NCI-H526 (cell line): ENCODE data around the gene RCSD1.

Source experiments
- DNase-seq, 2 experiments: peaks; one replicate each; lab custom pipeline; 2025; lab: John Stamatoyannopoulos, UW

RCSD1 gene

DNA sequence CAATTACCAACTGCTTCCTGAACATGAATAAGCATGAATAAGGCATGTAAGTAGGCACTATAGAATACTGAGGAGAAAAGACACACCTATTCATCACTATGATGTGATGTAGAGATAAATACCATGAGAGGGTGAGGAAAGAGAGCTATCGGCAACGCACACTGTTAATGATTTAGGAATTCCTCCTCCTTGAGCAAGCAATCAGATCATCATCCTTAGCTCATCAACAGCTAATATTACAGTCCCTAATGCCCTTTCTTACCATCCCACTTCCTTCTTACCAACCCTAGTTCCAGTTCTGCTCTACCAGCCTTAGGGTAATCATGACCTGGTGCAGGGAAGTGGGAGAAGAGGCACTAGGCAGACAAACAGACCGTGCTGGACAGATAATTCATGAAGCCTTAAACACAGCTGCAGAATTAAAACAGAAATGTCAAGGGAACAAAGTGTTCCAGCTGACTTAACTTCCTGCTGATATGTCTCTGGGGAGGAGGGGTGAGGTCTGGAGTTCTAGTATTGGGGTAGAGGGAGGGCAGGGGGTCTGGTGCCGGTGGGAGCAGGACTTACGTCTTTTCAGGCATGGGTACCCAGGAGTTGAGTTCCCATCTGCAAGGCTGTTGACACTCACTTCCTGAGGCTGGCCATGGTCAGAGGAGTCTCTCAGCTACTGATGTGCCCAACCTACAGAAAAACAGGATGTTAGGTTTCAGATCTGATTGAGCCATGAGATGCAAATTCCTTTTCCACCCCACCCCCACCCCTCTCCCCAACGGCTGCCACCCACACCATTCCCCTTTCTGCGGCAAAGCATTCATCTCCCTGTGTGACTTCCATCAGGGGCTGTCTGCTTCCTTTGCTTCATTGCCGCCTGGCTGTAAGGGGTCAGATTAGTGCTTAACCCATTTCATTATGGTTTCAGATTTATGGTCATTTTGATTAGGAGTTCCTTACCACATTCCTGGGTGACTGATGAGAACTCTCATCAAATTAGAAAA lies 12.6 kb upstream of the RCSD1 start:
- DNase-seq = peak in 1 of 2 experiments; percentile 49

DNA sequence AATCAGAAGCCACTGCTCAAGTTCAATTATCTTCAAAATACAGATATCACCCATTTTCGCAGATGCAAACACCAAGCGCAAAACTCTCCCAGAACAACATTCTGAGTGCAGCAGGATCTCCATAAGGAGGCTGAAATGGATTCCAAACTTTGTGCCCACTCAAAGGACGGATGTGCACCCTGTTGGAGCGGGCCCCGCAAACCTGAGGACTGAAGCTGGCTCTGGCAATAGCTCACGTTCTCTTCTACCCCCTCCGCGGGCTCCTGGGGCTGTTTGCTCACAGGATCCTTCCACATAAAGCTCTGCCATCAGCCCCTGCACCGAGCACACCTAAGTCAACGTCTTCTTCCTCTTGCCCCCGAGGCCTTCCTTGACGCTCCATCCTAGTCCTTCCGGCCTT lies 11.7 kb upstream of the RCSD1 start:
- no peak for DNase-seq

DNA sequence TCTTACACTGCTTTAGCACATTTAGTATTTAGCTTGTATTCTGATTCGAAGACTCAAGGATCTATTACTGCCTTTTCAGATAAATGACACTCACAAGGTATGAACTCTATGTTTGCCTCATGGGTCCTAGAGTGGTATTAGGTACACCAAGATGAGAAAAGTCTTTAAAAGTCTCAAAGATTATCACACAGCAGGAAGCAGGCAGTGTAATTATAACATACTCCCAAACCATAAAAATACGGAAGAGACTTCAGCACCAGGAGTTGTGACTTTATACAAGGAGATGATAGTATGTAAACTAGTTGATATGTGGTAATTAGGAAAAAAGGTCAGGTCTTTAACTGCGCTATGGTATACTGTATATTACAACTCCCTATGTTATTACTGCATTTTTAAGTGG lies 11.2 kb upstream of the RCSD1 start:
- DNase-seq = no peak

DNA sequence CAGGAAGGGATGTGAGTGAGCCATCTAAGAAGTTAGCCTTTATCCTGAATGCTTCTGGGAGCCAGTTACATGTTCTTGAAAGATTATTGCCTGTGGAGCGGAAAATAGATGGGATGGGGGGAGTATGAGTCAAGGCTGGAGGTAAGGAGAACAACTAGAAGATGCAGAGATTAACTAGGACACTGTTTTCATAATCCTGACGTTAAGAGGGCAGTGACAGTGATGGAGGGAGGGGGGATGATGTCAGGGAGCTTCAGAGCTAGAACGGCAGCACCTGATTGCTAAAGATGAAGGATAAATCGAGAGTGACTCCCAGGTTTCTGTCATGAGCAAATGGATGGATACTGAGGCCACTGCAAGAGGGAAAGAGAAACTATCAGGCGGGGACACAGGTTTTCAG lies 10.0 kb upstream of the RCSD1 start:
- no peak for DNase-seq

DNA sequence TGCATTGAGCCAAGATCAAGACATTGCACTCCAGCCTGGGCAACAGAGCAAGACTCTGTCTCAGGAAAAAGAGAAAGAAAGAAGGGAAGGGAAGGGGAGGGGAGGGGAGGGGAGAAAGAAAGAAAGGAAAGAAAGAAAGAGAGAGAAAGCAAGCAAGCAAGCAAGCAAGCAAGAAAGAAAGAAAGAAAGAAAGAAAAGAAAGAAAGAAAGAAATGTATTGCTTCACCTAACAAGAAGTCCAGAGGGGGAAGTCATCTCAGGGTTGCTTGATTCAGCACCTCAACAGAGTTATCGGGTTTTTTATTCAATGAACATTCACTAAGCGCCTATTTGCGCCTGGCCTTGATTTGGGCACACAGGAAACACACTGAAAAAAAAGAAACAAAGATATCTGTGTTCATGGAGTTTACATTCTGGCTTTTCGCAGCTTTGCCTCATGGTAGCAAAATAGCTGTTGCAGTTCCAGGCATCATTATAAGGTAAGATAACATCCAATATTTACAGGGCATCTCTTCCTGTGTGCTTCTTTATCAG lies 8.2 kb upstream of the RCSD1 start:
- DNase-seq = no peak

DNA sequence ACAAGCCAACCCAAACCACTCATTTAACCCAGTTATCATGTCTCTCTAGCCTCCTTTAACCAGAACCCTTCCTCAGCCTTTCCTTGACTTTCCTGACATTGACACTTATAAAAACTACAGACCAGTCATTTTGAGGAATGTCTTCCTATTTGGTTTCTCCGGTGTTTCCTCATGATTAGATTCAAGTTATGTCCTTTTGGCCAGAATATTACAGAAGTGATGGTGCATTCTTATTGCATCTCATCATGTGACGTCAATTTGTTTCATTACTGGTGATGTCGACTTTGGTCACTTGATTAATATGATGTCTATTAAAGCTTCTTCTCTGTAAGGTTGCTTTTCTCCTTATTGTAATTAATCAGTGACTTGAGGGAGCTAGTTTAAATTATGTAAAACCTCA lies 6.1 kb upstream of the RCSD1 start:
- DNase-seq = no peak

DNA sequence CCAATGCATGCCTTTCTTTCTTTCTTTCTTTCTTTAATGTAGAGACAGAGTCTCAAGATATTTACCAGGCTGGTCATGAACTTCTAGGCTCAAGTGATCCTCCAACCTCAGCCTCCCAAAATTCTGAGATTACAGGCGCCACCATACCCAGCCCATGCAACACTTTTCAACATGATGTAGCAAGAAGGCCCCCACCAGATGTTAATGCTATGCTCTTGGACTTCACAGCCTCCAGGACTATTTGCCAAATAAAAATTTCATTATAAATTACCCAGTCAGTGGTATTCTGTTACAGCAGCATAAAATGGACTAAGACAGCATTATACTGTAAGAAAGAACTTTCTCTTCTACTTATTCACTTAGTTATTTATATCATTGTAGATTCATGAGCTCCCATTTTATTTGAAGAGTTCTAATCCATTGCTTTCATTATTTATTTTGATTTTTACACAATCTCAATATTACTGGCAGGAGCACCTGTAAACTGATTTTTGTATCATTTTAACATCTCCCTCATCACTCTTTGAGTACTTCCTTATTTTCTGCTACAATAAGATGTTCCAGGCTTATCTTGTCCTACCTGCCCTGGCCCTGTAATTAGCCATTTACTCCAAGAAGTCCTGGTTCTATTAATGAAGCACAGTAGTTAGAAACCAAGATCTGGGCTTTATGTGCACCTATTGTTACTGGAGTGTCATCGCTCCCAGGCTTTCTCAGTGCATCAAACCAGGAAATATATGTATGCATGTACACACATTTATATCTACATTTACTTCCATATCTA lies 4.8 kb upstream of the RCSD1 start:
- DNase-seq = no peak

DNA sequence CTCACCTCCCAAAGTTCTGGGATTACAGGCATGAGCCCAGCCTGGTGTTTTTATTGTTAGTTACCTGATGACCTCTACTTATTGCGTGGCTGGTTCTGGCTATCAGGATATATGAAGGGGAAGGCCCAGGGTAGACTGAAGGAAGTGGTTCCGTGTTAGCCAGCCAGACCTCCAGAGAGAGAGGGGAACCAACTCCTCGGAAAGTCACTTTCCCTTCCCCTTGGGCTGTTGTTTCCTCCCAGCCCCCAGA lies 2.5 kb upstream of the RCSD1 start:
- DNase-seq = no peak

DNA sequence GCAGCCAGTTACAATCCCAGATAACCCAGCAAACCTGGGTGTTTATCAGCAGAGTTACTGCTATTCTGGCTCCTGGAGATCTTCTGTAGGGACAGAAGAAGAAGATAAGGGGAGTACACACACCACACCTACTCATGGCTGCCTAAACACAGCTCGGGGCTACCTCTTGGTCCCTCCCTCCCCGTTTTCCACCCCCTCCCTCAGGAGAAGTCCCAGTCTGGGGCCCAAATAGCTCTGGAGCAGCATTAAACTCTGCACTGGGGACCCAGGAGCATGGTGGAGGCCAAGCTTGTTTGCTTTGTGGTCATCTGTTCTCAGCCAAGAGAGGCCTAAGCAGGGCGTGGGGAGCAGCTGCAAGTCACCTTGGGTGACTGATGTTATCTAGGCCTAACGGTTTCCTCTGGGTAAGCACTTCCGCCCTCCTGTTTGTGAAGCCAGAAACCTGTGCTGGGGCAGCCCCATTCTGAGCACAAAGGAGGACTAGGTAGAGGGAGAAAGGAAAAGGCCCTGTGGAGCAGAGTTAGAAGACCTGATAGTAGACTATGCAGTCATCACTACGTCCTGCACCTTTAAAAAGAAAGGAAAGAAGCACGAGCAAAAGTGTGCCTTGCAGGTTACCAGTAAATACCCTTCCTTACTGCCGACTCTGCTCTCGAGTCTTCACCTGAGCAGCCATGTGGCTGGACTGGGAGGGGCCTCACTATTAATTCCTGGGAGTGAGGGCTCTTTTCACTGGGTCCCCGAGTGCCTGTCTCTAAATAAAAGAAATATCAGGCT lies 2.0 kb upstream of the RCSD1 start:
- peak; percentile 13 to 43 for DNase-seq

DNA sequence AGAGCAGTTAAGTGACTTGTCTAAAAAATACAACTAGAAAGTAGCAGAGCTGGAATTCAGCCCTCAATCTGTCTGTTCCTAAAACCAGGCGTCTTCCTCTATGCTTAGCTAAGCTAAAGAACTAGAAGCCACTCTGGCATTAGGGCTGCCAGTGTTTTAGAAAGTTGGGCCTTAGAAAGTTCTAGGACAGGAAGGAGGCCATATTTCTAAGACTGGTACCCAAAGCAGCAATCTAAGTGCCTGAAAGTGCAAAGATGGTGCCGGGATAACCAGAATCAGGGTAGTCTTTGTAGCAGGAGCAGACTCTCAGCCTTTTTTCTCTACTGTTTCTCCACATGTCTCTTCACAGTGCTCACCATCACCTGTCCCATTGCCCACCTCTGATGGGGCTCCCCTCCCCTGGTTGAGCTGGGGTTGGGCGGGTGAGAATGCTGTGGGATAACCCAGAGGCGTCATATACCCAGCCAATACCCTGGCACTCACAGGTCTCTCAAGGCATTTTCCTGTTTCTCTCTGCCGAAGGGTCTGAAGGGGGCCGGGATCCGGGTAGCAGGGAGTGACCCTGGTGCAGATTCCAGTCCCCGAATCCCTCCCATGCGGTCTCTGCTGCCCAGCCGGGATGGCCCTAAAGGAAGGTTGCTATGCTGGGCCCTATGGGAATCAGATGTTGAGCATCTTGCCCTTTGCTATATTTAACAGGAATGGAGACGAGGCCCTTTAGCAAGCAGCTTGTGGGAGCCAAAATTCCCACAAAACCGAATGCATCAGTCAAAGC lies 1.1 kb upstream of the RCSD1 start:
- no peak for DNase-seq

DNA sequence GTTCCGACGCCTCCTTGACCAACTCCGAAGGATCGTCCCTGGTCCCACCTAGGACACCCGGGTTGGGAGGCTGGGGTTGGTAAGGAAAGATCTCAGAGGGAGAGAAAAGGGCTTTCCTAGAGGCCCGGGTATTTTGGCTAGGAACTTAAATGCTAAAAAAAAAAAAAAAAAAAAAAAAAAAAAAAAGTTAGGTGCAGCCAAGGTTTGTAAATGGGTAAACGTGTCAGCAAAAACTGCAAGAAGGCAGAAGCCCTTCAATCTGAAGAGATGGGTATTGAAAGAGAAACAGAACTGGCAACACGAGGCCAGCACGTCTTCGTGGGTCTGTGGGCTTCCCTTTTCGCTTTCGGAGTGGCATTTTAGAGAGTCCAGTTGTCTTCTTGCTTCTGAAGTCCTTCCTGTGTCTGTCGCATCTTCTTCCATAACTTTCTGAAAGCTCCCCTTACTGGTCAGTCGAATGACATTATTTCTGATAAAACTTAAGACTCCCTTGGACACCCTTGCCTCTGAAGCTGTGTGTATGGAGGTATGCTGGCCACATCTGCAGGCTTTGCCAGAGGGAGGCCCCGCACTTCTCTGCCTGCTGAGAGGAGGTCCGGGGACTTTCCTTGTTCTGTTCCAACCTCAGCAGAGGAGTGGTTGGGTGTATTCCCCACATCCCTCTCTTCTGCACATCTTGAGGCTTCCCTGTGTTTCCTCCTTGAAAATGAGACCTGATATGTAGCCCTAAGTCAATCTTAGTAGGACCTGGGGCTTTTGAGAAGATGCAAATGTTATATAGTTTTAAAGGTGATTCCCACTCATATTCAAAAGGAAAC lies 745 bp downstream of the RCSD1 start:
- DNase-seq = peak in 1 of 2 experiments; percentile 20

DNA sequence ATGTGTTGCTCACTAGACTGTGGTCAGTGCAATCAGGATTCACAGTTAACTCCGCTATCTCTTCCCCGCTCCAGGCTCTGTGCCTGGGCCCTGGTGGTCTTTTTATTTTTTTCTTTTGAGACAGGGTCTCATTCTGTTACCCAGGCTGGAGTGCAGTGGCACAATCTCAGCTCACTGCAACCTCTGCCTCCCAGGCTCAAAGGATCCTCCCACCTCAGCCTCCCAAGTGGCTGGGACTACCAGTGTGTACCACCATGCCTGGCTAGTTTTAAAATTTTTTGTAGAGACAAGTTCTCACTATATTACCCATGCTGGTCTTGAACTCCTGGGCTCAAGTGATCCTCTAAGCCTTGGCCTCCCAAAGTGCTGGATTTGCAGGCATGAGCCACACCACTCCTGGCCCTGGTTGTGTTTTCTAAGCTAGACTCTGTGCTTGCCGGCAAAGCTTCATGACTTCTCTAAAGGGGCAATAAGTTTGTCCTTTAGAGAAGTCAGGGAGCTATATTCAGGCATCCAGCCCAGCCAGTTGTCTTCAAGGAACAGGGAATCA lies 1.4 kb downstream of the RCSD1 start:
- DNase-seq = no peak

DNA sequence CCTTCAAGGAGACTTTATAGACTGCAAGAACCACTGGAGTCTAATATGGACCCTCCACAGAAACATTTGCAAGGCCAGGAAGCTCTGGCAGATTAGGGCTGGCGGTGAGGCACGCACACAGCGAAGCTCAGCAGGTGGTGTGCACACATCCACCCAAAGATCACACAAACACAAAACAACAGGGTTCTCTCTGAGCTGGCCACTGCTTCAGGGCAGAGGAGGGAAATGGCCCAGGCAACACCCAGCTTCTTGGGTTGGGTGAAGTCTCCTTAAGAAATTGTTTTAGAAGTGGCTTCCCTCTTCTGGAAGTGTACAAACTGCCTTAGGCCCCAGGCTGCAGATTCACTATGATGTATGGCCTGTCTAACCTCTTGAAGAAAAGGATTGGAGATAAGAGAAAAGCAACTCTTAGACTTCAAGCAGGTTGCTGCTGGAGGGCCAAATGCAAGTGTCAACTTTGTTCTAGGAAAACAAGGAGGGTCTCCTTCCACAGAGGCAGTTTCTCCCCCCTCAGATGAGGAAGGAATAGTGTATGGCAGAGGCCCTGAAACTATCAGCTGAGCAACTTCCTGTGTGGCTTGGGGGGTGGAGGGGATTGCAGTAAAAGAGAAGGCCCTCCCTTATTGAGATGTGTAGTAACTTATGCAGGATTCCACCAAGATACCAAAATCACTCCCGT lies 2.0 kb downstream of the RCSD1 start:
- DNase-seq = no peak

DNA sequence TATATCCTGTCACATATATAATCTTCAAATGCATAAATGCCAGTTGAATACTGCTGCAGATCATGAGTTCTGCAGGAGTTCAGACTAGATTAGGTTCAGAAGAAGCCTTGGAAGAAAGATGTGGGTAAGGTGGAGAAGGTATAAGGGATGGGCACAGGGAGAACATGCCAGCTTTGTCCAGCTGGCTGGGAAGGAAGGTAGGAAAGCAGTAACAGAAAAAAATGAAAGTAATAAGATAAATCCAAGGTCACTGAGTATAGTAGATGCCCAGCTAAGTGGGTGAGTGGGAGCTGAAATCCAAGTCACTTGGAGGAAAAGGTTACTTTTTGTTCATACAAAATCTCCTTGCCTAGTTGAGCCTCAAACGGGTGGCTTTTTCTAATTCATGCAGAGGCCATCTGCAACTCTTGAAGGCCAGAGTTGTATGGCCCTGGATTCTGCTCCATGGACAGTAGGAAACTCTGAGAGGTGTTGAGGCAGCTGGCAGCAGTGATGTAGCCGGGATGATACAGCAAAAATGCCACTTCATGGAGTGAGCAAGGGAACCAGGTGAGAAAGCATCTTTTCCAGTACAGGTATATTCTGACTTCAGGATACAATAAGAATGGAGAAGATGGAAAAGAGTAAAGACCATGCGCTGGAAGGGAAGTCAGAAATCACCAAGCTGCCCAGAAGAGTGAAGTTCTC lies 3.4 kb downstream of the RCSD1 start:
- no peak for DNase-seq

DNA sequence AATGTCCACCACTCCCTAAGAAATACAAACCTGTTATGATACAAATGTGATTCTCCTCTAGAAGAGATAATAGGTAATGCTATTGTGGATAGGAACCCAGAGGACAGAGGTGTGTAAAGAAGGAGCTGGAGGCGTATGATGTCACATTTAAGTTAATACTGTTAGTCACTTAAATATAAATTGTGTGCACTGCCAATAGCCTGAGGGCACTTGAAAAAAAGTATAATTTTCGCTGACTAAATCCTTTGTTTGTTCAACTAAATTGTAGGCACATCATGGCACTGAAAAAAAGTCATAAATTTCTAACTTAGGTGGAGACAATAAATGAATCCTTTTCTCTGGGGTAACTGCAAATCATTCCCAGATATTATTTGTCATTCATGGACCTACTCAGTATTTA lies 4.4 kb downstream of the RCSD1 start:
- no peak for DNase-seq

DNA sequence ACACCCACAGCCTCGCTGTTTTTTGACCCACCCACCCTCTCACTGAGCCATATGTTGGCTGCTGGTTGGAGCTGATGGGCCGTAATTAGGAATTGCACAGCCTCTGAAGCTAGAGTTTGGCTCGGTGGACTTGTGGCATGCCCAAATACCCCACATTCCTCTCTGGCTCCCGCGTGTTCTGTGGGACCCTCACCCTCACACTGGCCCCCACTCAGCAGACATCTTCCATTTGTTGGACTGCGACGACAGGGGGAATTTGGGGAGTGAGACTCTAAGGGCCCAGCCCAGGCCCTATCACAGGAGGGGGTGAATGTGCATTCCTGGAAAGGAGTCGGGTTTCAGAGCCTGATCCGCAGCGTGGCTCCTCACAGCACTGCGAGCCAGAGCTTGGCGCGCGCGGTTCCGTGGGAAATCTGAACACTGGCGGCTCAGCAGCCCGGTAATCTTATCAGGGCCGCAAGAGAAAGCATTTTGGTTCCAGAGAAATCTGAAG lies 5.2 kb downstream of the RCSD1 start:
- no peak for DNase-seq

DNA sequence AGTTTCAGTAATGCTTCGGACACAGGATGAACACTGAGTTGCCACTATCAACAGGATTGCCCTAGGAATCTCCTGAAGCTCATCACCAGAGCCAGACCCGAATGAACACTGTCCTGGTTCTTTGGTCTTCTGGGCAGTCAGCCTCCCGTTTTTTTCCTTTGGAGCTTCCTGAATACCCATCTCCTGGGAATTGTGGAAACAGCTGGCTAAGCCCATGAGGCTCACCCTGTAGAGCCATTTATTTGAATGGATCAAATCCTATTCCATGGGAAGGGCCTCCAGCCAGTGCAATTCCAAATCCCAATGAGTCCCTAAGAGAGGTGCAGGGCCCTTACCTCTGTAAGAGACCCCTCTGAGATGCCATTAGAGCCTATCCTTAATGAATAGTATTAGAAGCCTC lies 5.9 kb downstream of the RCSD1 start:
- peak in 1 of 2 experiments; percentile 36 for DNase-seq

DNA sequence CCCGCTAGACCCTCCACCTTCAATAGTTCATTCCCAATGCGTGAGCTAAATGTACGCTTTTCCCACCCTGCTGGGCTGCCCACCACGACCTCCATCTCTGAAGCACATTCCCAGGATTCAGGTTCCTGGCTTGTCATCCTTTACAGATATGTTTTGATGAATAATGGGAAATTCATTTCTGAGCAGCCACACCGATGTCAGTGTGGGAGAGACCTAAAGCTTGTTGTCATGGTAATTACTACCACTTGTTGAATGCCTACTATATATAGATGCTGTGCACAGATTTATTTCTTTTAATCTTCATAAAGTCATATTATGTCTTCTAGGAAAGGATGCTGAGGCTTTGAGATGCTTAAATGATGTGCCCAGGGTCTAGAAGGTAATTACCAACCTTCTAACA lies 8.0 kb downstream of the RCSD1 start:
- no peak for DNase-seq

DNA sequence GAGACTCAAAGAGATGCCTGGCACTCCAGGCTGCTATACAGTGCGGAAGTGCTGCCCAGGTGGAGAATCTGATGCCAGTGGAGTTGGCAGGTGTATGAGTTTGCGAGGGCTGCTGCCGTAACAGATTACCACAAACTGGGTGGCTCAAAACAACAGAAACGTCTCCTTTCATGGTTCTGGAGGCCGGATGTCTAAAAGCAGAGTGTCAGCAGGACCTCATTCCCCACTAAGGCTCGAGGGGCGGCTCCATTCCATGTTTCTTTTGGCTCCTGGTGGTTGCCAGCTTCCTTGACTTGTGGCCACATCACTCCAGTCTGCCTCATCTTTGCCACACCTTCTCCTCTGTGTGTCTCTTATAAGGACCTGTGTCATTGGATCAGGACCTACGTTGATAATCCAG lies 10.0 kb downstream of the RCSD1 start:
- no peak for DNase-seq
